Keratinocyte (primary cell): ENCODE results near the gene PIWIL4. TPM values are rescaled to one million over a fixed set of nuclear protein-coding genes. Genes with fewer than 3 reads are reported as not detected.
A peak's percentile ranks its signal among the peaks of the same experiment; 100 is the strongest.

ENCODE experiments used
- DNase-seq: peaks from one replicate; pipeline ENCODE4 v3.0.0-alpha.2; 2011; ENCODE audit warnings: low read depth, missing footprints, low spot score
- FAIRE-seq: peaks from 2 replicates; lab custom pipeline; 2011; peaks lifted over from hg19 to GRCh38; lab: Jason Lieb, UNC
- H2AFZ ChIP-seq: 2 replicates; pipeline ENCODE4 v1.6.0; 2012; ENCODE audit warnings: low read length, control low read depth, inconsistent platforms; ENCODE audit not compliant: control insufficient read depth
- H3K27ac ChIP-seq: 2 replicates; pipeline ENCODE4 v1.5.1; 2011; ENCODE audit warnings: low read length; ENCODE audit not compliant: control insufficient read depth, insufficient read depth
- H3K27me3 ChIP-seq: 3 replicates; pipeline ENCODE4 v1.6.0; 2011; ENCODE audit warnings: low read length; ENCODE audit not compliant: control insufficient read depth, insufficient read depth; ENCODE audit errors: extremely low read depth
- H3K36me3 ChIP-seq, 2 experiments: 2 replicates in 1 of 2; 3 replicates in 1 of 2; pipeline ENCODE4 v1.5.1; 2011; ENCODE audit warnings: low read length in 2 of 2, mild to moderate bottlenecking in 1 of 2; ENCODE audit not compliant: control insufficient read depth in 2 of 2, insufficient read depth in 2 of 2; ENCODE audit errors: extremely low read depth in 1 of 2
- H3K4me1 ChIP-seq: 3 replicates; pipeline ENCODE4 v1.5.1; 2011; ENCODE audit warnings: low read length; ENCODE audit not compliant: control insufficient read depth, insufficient read depth; ENCODE audit errors: extremely low read depth
- H3K4me2 ChIP-seq: 3 replicates; pipeline ENCODE4 v1.6.0; 2011; ENCODE audit warnings: low read depth, low read length; ENCODE audit not compliant: control insufficient read depth, insufficient read depth; ENCODE audit errors: extremely low read depth
- H3K4me3 ChIP-seq, 3 experiments: fragments of 200-600 bp in 1 of 3; sonication (generic) in 1 of 3; 2 replicates in 2 of 3; 3 replicates in 1 of 3; pipeline ENCODE4 v1.5.1; 2011 to 2016; ENCODE audit warnings: low read length in 3 of 3, mild to moderate bottlenecking in 3 of 3, control low read depth in 2 of 3, inconsistent platforms in 1 of 3, low read depth in 1 of 3, mixed read lengths in 1 of 3, mixed run types in 1 of 3, moderate library complexity in 1 of 3; ENCODE audit not compliant: control insufficient read depth in 2 of 3, insufficient read depth in 2 of 3; ENCODE audit errors: extremely low read depth in 1 of 3
- H3K79me2 ChIP-seq: 2 replicates; pipeline ENCODE4 v1.6.0; 2012; ENCODE audit warnings: low read length; ENCODE audit not compliant: control insufficient read depth, insufficient read depth
- H3K9ac ChIP-seq: 3 replicates; pipeline ENCODE4 v1.6.0; 2011; ENCODE audit warnings: low read length; ENCODE audit not compliant: control insufficient read depth, insufficient read depth; ENCODE audit errors: extremely low read depth
- H3K9me1 ChIP-seq: 3 replicates; pipeline ENCODE4 v1.6.0; 2011; ENCODE audit warnings: low read length; ENCODE audit not compliant: control insufficient read depth, insufficient read depth; ENCODE audit errors: extremely low read depth
- H3K9me3 ChIP-seq: 2 replicates; pipeline ENCODE4 v1.5.1; 2012; ENCODE audit warnings: low read depth, low read length; ENCODE audit not compliant: control insufficient read depth
- H4K20me1 ChIP-seq: 3 replicates; pipeline ENCODE4 v1.6.0; 2011; ENCODE audit warnings: low read length; ENCODE audit not compliant: control insufficient read depth, insufficient read depth; ENCODE audit errors: extremely low read depth
- CTCF ChIP-seq, 3 experiments: IDR thresholded peaks in 1 of 3; conservative IDR thresholded peaks in 1 of 3; optimal IDR thresholded peaks in 1 of 3; 2 replicates in 2 of 3; 3 replicates in 1 of 3; pipeline versions ENCODE3 to v1.5.1; 2011; ENCODE audit warnings: low read length in 3 of 3, mild to moderate bottlenecking in 3 of 3, moderate library complexity in 2 of 3, control low read depth in 1 of 3, inconsistent platforms in 1 of 3; ENCODE audit not compliant: insufficient read depth in 2 of 3; ENCODE audit errors: extremely low read depth in 1 of 3
- EZH2 ChIP-seq: IDR thresholded peaks from one replicate; pipeline ENCODE4 v1.6.1; 2012; ENCODE audit warnings: inconsistent platforms, mild to moderate bottlenecking, low read length, moderate library complexity
- dilution Hi-C: fragments of 300-500 bp; cut with MboI; formaldehyde crosslinking; loops from one replicate; pipeline ENCODE4 v1.7.0; 2020; ENCODE audit warnings: low sequenced_read_pairs; ENCODE audit not compliant: extremely low pct_ligation_motif_present
- polyA plus RNA-seq, 5 experiments: library from polyadenylated mRNA; depleted of rRNA in 3 of 5; stranded (reverse) in 3 of 5; stranded (forward) in 1 of 5; unstranded in 1 of 5; fragments of >200 nt; gene quantifications; 1 replicate in 1 of 5; 2 replicates in 3 of 5; 3 replicates in 1 of 5; pipeline versions ENCODE4 v1.2.1 to v1.2.3, GENCODE V29; 2011 to 2012; ENCODE audit warnings: missing spikeins in 2 of 5, low read depth in 1 of 5, low replicate concordance in 1 of 5

PIWIL4 gene
- polyA plus RNA-seq, 1 donor (not counting 4 experiments of a cell fraction or from before 2014, with no cell fraction given): 0.14 TPM

DNA sequence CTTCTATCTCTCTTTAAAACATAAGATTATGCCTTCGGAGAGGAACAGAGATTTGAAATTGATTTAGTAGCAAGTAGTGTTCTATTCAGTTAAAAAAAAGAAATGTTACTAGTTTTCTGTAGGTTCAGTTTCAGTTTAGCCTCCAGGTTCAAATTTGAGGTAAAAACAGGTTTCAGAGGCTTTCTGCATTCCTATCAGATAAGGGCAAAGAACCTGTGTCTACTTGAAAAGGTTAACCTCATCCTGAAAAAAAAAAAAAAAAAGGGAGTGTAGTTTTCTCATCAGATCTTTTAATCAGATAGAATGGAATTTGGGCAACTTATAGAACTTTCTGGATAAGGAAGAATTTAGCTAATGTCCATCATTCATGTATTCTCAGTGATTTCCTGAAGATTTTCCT lies 42.8 kb upstream of the PIWIL4 start:
- no peak overlapping the region for H3K4me3 ChIP-seq
- H3K9ac ChIP-seq: no peak overlapping the region
- FAIRE-seq (no peak), DNase-seq (no peak)
- peaks cover 23% of the 10 kb centered on the region for H3K4me1 ChIP-seq
- H3K36me3 ChIP-seq: no peaks in the 10 kb centered on the region
- no peak overlapping the region for H2AFZ ChIP-seq
- no peaks in the 10 kb centered on the region for H3K9me3 ChIP-seq
- H4K20me1 ChIP-seq: no peaks in the 10 kb centered on the region
- H3K4me2 ChIP-seq: no peak overlapping the region
- H3K27ac ChIP-seq: no peak overlapping the region
- dilution Hi-C loops: no loop called here
- H3K79me2 ChIP-seq: no peaks in the 10 kb centered on the region
- no peaks in the 10 kb centered on the region for H3K9me1 ChIP-seq
- TF ChIP-seq EZH2: no peak
- no peak for TF ChIP-seq CTCF (optimal IDR thresholded peaks at IDR 0.05 in 1 of 3, IDR thresholded peaks at IDR 0.05 in 1 of 3, conservative IDR thresholded peaks at IDR 0.05 in 1 of 3; ENCODE audit: extremely low read depth in 1 of 3, insufficient read depth in 2 of 3, low read length in 3 of 3)
- H3K27me3 ChIP-seq: no peaks in the 10 kb centered on the region

GRCh38 chr11:94525546-94526324 lies 41.4 kb upstream of the PIWIL4 start:
- H3K79me2 ChIP-seq: no peaks in the 10 kb centered on the region
- H3K9ac ChIP-seq: no peak overlapping the region
- TF ChIP-seq EZH2 (no peak), CTCF (optimal IDR thresholded peaks at IDR 0.05 in 1 of 3, IDR thresholded peaks at IDR 0.05 in 1 of 3, conservative IDR thresholded peaks at IDR 0.05 in 1 of 3; ENCODE audit: extremely low read depth in 1 of 3, insufficient read depth in 2 of 3, low read length in 3 of 3) (no peak)
- no peak overlapping the region for H3K4me3 ChIP-seq
- H3K27ac ChIP-seq: no peak overlapping the region
- FAIRE-seq: peak; percentile 81
- H3K27me3 ChIP-seq: no peaks in the 10 kb centered on the region
- H2AFZ ChIP-seq: no peak overlapping the region
- H4K20me1 ChIP-seq: no peaks in the 10 kb centered on the region
- H3K9me1 ChIP-seq: no peaks in the 10 kb centered on the region
- dilution Hi-C loops: no loop called here
- no peaks in the 10 kb centered on the region for H3K36me3 ChIP-seq
- peaks cover 23% of the 10 kb centered on the region for H3K4me1 ChIP-seq
- H3K9me3 ChIP-seq: no peaks in the 10 kb centered on the region
- DNase-seq: no peak
- peak overlapping the region; percentile 31 for H3K4me2 ChIP-seq
